ENCODE measurements around the gene NPFF. TPM values are rescaled to one million over a fixed set of nuclear protein-coding genes. Genes with fewer than 3 reads are reported as not detected.
"Not testable (repeated sequence)": the region's sequence is repeated elsewhere in the genome, so short reads cannot be mapped to it uniquely, and the experiment has no call there.

Gene NPFF
- total RNA-seq, 2 donors from 2014 or later: not detected

DNA sequence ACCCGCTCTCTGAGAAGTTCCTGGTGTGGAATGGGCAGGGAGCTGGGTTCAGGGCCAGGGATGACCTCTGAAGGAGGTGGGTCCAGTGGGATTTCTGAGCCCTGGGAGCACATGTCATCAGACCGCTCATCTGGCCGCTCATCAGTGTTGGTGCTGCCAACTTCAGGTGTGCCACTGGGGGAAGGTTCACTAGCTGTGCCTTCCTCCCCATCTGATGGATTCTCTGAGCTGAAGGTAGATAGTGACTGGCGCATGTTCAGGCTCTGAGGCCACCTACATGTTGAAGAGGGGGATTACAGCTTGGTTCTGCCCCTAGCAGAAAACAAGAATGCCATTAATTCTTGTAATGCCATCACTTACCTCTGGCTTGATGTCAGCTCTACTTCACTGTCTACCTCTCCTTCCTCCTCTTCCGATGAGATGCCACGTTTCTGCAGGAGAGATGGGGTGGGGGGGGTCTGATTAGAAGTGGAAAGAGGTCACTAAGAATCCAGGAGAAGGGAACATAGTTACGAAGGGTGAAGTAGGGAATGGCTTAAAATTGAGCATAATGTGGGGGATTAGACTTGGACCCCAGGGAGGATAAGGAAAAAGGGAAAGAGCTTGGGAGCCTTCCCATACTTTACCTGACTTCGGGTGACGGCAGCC, 25.2 kb downstream of the NPFF start:
- no peak overlapping the region for H3K9ac ChIP-seq (ENCODE audit: extremely low read depth, low read length, poor library complexity, severe bottlenecking)
- no peak overlapping the region for H3K27ac ChIP-seq (ENCODE audit: low read depth, low read length)
- H3K4me1 ChIP-seq (ENCODE audit: control insufficient read depth, insufficient read depth, low read length): peaks cover 25% of the 10 kb centered on the region
- Mint-ChIP-seq H3K27ac (peak overlapping the region; percentile 91), H3K4me1 (peaks cover 33% of the 10 kb centered on the region), H3K36me3 (ENCODE audit: low read depth) (peaks cover 68% of the 10 kb centered on the region), H3K4me3 (no peak overlapping the region), H3K9me3 (no peaks in the 10 kb centered on the region), H3K27me3 (ENCODE audit: insufficient read depth) (no peaks in the 10 kb centered on the region)
- H3K36me3 ChIP-seq (ENCODE audit: control insufficient read depth, insufficient read depth, low read length): peaks cover 93% of the 10 kb centered on the region
- no peaks in the 10 kb centered on the region for H3K27me3 ChIP-seq (ENCODE audit: control insufficient read depth, insufficient read depth, low read length, poor library complexity, severe bottlenecking)
- no peak overlapping the region for H3K4me3 ChIP-seq (ENCODE audit: low read length)
- TF ChIP-seq, protein P1, sequence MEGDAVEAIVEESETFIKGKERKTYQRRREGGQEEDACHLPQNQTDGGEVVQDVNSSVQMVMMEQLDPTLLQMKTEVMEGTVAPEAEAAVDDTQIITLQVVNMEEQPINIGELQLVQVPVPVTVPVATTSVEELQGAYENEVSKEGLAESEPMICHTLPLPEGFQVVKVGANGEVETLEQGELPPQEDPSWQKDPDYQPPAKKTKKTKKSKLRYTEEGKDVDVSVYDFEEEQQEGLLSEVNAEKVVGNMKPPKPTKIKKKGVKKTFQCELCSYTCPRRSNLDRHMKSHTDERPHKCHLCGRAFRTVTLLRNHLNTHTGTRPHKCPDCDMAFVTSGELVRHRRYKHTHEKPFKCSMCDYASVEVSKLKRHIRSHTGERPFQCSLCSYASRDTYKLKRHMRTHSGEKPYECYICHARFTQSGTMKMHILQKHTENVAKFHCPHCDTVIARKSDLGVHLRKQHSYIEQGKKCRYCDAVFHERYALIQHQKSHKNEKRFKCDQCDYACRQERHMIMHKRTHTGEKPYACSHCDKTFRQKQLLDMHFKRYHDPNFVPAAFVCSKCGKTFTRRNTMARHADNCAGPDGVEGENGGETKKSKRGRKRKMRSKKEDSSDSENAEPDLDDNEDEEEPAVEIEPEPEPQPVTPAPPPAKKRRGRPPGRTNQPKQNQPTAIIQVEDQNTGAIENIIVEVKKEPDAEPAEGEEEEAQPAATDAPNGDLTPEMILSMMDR (conservative IDR thresholded peaks at IDR 0.05): peak; percentile 66
- 87 to 90% methylated on average over 4 to 8 of the region's 9 CpGs for WGBS, 2 experiments (ENCODE audit: insufficient coverage in 1 of 2, insufficient read length in 1 of 2)
- DNase-seq: peak; percentile 85
- no peaks in the 10 kb centered on the region for H3K9me3 ChIP-seq (ENCODE audit: control insufficient read depth, low read length)

DNA sequence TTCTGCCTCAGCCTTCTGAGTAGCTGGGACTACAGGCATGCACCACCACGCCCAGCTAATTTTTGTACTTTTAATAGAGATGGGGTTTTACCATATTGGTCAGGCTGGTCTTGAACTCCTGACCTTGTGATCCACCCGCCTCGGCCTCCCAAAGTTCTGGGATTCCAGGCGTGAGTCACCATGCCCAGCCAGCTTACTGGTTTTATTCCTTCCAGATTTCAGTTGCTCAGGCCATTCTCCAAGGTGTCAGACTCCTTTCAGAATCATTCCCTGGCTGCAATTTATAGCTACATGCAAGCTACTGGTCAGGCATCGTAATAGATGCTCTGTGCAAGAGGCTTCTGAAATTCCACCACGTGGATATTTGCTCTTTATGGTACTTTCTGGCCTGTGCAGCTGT, 25.8 kb downstream of the NPFF start:
- H3K27me3 ChIP-seq (ENCODE audit: control insufficient read depth, insufficient read depth, low read length, poor library complexity, severe bottlenecking); H3K27ac Mint-ChIP-seq: not testable (repeated sequence)

DNA sequence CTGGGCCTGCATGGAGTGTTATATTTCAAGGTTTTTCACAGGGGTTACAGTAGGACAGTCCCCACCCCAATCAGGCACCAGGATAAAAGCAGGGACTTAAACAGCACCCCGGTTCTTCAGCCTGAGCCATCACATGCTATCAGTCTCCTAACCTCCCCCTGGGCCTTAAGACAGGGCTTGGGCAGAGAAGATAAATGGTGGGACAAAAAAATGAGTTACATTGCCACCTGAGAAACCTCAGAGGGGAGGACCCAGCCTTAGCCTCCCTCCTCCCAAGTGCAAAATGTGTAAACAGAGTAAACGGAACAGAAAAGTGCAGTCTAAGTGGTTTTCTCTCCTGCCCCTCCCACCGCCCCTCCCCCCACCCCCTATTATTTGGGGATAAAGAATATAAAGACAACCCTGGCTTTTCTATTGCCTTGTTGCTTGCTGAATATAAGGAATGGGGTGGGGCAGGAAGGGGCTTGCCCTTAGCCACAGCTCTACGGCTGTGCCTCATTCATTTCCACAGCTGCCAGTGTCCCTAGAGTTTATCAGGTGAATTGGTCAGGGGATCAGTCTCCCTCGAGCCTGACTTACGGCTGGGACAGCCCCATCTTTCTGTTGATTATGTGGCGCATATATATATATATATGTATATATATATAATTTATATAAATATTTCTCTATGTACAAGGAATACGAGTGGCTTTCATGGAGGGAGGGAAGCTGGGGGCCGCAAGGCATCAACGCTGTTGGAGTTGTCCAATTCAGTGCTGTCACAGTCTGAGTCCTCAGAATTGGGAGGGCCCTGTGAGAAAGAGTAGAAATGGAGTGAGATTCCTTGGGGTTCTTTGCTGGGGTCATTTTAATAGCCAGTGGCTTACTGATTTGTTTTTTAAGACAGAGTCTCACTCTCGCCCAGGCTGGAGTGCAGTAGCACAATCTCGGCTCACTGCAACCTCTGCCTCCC, 26.5 kb downstream of the NPFF start:
- no peak overlapping the region for H3K4me3 ChIP-seq (ENCODE audit: low read length)
- TF ChIP-seq, protein P1 (conservative IDR thresholded peaks at IDR 0.05): no peak
- H3K36me3 Mint-ChIP-seq (ENCODE audit: low read depth): peaks cover 78% of the 10 kb centered on the region
- H3K27ac Mint-ChIP-seq: peak overlapping the region; percentile 86
- H3K9me3 ChIP-seq (ENCODE audit: control insufficient read depth, low read length): no peaks in the 10 kb centered on the region
- DNase-seq: peak; percentile 54
- no peaks in the 10 kb centered on the region for H3K9me3 Mint-ChIP-seq
- H3K9ac ChIP-seq (ENCODE audit: extremely low read depth, low read length, poor library complexity, severe bottlenecking): no peak overlapping the region
- H3K27ac ChIP-seq (ENCODE audit: low read depth, low read length): no peak overlapping the region
- no peak overlapping the region for H3K4me3 Mint-ChIP-seq
- peaks cover 46% of the 10 kb centered on the region for H3K4me1 Mint-ChIP-seq
- H3K27me3 ChIP-seq (ENCODE audit: control insufficient read depth, insufficient read depth, low read length, poor library complexity, severe bottlenecking): no peaks in the 10 kb centered on the region
- 80 to 97% methylated on average over 1 to 7 of the region's 12 CpGs for WGBS, 2 experiments (ENCODE audit: insufficient coverage in 1 of 2, insufficient read length in 1 of 2)
- H3K27me3 Mint-ChIP-seq (ENCODE audit: insufficient read depth): no peaks in the 10 kb centered on the region
- peaks cover 95% of the 10 kb centered on the region for H3K36me3 ChIP-seq (ENCODE audit: control insufficient read depth, insufficient read depth, low read length)
- H3K4me1 ChIP-seq (ENCODE audit: control insufficient read depth, insufficient read depth, low read length): peaks cover 31% of the 10 kb centered on the region

More for the DNA sequence above, 25.8 kb downstream of the NPFF start:
- not testable (repeated sequence) for H3K4me3 ChIP-seq (ENCODE audit: low read length); H3K27ac ChIP-seq (ENCODE audit: low read depth, low read length); DNase-seq; H3K9me3 Mint-ChIP-seq; H3K9ac ChIP-seq (ENCODE audit: extremely low read depth, low read length, poor library complexity, severe bottlenecking); H3K4me3 Mint-ChIP-seq; H3K27me3 Mint-ChIP-seq (ENCODE audit: insufficient read depth); H3K9me3 ChIP-seq (ENCODE audit: control insufficient read depth, low read length)
- H3K36me3 Mint-ChIP-seq (ENCODE audit: low read depth): peaks cover 74% of the 10 kb centered on the region
- 91 to 93% methylated on average over 5 to 6 of the region's 6 CpGs for WGBS, 2 experiments (ENCODE audit: insufficient coverage in 1 of 2, insufficient read length in 1 of 2)
- peaks cover 93% of the 10 kb centered on the region for H3K36me3 ChIP-seq (ENCODE audit: control insufficient read depth, insufficient read depth, low read length)
- H3K4me1 ChIP-seq (ENCODE audit: control insufficient read depth, insufficient read depth, low read length): peaks cover 25% of the 10 kb centered on the region
- peaks cover 39% of the 10 kb centered on the region for H3K4me1 Mint-ChIP-seq

Measured in endodermal cell (in vitro differentiated cells).